Stimulated activated CD4-positive, alpha-beta T cell treated with anti-CD3 and anti-CD28 coated beads, Interleukin-1b, Interleukin-23, amount 100 ng/mL, for 1 hour (primary cell): ENCODE results near the gene NNMT.

Experiments
- DNase-seq, 2 donors: peaks; one replicate each; pipeline ENCODE4 v3.0.0-alpha.2; 2020; ENCODE audit warnings: low read depth in 2 of 2

Gene NNMT

DNA sequence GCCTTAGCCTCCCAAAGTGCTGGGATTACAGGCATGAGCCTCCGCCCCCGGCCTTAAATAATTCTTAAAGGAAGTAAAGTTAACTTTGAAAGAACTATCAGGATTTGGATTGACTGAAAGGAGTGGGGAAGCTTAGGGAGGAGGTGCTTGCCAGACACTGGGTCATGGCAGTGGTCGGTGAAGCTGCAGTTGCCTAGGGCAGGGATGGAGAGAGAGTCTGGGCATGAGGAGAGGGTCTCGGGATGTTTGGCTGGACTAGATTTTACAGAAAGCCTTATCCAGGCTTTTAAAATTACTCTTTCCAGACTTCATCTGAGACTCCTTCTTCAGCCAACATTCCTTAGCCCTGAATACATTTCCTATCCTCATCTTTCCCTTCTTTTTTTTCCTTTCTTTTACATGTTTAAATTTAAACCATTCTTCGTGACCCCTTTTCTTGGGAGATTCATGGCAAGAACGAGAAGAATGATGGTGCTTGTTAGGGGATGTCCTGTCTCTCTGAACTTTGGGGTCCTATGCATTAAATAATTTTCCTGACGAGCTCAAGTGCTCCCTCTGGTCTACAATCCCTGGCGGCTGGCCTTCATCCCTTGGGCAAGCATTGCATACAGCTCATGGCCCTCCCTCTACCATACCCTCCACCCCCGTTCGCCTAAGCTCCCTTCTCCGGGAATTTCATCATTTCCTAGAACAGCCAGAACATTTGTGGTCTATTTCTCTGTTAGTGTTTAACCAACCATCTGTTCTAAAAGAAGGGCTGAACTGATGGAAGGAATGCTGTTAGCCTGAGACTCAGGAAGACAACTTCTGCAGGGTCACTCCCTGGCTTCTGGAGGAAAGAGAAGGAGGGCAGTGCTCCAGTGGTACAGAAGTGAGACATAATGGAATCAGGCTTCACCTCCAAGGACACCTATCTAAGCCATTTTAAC is at the start of gene NNMT:
Gene NNMT, plus strand, starts transcription at position 724 of the 929 bp plus-strand sequence. Its CDS starts 158 bp downstream, at position 882.
- DNase-seq, result no peak

DNA sequence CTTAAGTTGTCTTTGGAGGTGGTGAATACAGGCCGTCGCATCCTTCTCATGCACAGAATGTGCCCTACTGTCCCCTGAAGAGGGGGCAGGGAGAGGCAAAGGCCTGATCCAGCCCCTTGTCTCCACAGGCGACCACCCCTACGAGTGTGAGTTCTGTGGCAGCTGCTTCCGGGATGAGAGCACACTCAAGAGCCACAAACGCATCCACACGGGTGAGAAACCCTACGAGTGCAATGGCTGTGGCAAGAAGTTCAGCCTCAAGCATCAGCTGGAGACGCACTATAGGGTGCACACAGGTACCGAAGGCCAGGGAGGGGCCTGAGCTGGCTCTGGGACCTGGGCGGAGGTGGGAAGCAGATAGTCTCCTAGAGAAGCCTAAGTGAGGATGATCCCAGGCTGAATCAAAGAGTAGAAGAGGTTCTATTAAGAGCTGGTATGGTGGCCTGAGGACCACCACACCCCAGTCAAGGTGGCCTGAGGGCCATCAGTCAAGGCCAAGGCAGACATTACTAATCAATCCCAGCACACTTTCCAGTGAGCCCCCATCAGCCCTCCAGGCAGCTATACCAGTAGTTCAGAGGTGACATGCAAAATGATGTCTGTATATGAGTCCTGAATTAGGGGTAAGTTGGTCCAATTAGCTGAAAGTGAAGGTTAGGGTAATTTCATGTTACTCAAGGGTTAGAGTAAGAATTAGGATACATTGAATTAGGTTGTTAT is 49.0 kb upstream of the NNMT start:
- DNase-seq, result no peak

DNA sequence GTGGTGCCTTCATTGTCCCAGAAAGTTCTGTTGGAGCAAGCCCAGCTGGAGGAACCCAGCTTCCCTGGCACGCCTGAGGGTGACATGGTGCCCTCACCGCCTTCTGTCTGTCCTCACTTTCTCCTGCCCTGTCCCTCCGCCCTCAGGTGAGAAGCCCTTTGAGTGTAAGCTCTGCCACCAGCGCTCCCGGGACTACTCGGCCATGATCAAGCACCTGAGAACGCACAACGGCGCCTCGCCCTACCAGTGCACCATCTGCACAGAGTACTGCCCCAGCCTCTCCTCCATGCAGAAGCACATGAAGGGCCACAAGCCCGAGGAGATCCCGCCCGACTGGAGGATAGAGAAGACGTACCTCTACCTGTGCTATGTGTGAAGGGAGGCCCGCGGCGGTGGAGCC is 46.0 kb upstream of the NNMT start:
- DNase-seq, result no peak

DNA sequence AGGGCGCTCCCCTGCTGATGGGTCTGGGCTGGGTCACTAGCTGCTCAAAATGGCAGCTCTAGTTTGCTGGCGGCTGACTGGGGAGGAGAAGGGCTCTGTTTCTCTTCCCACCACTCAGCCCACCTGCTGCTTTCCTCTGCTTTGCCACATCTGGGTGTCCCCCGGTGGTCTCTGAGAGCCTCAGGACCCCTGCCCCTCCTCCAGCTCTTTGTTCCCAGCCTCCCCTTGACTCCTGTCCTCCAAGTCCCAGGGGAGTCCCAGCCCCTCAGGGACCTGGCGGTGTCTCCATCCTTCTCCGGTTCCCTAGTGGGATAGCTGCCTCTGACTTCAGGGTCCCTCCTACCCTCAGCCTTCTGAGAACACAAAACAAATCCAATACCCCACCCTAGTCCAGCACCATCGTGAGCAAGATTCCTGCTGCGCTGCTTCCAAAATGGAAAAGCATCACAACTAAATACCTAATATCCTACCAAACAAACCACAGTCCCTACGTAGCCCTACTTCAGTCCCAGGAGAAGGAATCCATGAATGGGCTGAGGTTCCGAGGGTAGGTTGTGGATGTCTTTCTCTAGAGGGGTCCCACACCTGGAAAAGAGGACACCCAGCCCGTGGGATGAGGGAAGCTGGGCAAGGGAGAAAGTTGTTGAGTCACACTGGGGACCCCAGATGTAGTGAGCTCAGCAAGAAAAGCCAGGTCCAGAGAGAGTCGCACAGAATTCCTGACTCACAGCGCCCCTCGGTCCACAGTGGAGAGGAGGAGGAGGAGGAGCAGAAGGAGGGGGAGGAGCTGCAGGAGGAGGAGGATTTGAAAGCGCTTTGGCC is 45.0 kb upstream of the NNMT start:
- no peak for DNase-seq

DNA sequence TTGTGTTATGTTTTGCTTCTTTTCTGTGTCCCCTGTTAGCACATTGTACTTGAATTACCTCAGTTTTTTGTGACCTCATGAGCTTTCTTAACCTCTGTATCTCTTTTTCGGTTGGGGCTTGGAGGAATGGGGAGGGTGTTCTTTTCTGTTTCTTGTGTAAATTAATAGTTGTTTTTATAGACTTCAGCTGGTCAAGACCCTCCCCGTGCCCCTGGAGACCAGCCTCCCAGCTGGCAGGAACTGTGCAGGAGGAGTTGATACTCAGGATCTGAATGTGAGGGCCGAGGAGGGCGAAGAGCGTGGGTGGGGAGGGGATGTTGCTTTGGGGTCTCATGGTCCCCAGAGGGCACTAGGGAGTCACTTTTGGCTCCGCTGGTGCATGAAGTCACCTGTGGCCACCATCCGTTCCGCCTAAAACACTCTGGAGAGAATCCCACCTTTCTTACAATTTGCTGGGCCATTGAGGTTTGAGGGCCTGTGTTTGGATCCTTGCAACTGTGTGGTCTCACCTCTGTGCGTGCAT is 44.3 kb upstream of the NNMT start:
- no peak for DNase-seq

DNA sequence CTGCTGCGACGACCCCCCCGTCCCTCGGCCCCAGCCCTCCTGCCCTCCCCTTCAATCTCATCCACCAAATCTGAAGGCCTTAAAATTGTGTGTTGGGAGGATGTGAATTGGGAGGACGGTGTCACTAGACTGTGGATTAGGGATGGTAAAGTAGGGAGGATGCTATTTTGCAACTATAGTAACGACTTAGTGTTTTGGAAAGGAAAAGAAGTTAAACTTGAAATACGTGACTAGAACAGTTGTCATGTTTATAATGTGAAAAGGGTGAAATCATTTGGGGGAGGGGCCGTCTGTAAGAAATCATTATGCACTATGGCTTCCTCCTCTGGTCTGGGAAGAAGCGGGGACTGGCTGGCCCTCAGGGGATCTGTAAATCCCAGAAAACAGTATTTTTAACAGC is 43.4 kb upstream of the NNMT start:
- DNase-seq, result no peak

DNA sequence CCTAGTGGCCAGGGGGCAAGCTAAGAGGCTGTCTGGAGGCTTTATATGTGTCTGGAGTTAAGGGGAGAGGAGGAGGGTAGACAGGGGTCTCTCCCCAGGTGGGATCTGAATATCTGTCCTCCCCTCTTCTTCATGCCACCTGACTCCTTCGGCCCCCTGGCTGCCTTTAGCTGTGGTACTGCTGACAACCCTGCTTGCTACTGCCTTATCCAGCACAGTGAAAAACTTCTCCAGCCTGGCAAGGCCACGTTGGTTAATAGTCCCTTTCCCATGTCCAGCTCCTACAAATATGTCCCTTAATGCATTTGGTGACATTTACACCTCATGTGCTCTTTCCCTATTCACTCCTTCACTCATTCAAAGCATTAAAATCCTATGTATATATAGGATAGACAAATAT is 42.4 kb upstream of the NNMT start:
- DNase-seq, result no peak

DNA sequence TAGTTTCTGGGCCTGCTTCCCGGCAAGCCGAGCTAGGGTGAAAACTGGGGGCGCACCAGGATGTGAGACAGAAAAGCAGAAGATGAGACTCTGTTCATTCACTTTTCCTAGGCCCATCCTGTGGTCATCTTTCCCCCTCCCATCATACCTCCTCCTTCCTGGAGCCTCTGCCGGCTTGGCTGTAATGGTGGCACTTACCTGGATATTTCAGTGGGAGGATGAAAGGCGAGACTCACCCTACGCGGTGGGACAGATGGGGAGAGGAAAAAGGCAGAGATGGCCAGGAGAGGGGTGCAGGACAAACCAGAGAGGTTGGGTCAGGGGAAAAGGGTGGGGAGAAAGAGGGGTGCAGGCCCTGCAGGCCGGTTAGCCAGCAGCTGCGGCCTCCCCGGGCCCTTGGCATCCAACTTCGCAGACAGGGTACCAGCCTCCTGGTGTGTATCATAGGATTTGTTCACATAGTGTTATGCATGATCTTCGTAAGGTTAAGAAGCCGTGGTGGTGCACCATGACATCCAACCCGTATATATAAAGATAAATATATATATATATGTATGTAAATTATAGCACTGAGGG is 41.5 kb upstream of the NNMT start:
- no peak for DNase-seq

DNA sequence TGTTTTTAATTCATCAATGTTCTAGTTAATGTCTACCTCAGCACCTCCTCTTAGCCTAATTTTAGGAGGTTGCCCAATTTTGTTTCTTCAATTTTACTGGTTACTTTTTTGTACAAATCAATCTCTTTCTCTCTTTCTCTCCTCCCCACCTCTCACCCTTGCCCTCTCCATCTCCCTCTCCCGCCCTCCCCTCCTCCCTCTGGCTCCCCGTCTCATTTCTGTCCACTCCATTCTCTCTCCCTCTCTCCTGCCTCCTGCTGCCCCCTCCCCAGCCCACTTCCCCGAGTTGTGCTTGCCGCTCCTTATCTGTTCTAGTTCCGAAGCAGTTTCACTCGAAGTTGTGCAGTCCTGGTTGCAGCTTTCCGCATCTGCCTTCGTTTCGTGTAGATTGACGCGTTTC is 40.9 kb upstream of the NNMT start:
- DNase-seq, result no peak

DNA sequence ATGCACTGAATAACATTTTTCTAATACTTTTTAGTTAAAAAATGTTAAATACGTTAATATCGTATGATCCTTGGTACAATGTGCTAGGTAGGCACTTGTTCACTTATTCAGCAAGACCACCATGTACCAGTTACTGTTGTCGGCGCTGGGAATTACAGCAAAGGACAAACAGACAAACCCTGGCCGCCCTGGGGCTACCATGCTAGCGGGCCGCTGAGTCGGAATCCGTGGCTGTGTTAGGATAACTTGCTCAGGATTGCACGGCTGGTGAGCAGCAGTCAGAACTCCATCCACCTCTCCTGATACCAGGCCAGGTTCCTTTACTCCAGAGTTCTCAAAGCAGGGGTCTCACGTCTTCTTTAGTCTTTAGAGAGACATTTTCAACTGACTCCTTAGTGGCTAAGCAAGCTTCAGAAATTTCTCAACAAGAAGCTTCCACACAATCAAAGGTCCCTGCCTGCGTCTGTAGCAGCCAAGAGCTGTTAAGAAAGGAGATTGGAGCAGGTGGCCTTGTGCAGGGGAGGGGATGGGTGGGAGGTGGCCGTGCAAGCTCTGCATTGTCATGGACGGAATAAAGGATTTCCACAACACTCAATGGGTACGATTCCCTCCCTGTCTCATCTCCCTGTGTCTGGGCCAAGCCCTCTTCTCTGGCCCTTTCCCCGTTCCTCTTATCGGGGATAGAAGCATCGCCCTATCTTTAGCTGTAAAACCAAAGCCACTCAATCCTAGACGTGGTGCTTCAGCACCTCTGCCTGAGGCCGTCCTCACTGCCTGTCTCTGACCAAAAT is 39.8 kb upstream of the NNMT start:
- no peak for DNase-seq

DNA sequence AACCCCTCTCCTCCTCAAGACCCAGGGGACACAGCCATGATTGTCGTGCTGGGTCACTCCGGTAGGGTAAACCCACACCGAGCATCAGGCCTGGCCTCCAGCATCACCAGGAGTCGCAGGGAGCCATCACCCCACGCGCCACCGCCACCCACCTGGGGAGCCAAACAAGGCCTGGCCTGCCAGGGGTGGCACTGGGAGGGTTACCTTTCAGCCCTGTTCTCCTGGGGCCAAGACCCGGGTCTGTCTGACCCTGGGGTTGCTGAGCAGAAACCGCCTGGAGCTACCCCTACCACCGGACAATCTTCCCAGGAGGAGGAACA is 39.3 kb upstream of the NNMT start:
- no peak for DNase-seq

DNA sequence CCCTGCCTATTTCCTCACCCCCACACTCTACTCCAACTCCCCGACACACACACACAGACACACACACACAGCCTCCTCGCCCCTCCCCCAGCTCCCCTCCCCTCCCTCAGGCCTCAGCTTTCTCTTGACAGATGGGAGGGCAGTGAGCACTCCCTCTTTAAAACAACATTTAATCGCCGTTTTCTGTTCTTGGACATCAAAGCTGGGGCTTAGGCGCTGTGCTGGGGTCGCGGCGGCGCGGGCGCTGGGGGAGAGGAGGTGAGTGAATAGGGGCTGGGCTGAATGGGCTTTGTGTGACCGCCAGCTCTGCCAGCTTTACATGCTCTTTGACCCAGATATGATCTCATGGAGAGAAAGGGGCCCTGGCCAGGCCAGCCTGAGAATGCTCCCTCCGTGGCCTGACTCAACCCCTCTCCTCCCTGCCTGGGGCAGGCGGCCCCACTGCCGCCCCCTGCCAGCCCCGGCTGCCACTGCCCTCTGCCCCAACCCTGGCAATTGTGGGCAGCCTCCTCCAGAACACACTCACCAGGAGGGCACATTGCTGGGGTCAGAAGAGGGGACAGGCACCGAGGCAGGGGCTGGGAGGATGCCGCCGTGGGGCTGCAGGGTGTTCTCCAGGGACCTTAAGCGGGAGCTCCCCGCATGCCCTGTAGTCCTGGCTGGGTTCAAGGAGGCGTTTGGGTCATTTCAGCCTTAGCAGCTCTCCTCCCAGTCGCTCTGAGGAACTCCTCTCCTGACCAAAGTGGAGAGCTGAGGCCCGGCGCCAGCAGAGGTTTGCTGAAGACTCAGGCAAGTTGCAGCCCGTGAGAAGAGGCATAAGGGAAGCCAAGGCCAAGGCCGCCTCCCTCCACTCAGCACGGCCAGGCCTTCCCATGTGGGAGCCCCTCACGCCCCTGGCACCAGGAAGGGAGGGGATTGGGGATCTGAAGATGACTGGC is 38.3 kb upstream of the NNMT start:
- no peak for DNase-seq

DNA sequence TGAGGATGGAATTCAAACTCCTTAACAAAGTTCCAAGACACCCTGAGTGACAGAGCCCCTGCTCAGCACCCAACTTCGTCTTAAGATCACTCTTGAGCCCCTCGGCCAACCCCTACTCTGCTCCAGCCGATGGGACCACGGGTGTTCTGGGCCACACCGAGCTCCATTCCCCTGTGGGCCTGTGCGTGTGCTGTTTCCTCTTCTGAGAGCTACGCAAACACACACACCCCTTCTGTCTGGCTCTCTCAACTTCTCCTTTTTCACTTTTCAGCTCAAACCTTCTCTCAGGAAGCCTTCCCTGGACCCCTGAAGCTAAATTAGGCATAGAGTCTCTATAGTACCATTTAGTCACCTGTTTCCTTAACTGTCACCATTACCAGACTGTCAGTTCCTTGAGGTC is 37.5 kb upstream of the NNMT start:
- DNase-seq, result no peak

DNA sequence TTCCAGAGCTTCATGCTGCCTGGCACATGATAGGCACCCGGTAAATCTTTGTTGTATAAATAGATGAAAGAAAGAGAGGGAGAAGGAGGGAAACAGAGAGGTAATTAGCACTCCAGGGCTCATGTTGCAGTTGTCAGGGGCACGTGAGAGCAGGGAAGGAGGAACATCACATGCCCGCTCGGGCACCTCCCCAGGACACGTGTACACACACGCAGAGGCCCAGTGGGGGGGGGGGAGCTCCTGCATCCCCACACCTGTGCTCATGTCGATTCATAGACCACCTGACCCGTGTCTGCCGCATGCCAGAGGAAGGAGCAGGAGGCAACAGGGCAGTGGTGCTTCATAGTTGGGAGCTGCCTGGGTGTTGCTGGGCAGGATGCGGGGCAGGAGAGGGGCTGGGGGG is 37.1 kb upstream of the NNMT start:
- DNase-seq, result no peak

DNA sequence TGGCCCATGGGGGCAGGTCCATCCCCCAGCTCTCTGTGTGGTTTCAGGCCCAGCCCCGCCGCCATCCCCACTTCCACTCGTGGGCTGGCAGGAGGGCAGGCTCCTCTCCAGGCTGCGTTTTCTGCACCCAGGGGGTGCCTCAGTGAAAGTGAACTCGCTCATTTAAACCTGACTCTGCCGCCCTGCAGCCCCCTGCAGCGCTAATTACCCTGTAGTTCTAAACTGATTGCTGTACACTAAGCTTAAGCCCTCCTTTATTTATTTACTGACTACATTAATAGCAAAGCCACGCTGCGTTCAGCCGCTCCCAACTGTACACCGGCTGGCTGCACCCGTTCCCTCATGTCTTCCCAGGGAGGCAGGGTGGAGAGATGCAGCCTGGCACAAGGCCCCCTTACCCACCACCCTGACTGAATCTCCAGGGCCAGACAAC is 36.6 kb upstream of the NNMT start:
- DNase-seq, result no peak

DNA sequence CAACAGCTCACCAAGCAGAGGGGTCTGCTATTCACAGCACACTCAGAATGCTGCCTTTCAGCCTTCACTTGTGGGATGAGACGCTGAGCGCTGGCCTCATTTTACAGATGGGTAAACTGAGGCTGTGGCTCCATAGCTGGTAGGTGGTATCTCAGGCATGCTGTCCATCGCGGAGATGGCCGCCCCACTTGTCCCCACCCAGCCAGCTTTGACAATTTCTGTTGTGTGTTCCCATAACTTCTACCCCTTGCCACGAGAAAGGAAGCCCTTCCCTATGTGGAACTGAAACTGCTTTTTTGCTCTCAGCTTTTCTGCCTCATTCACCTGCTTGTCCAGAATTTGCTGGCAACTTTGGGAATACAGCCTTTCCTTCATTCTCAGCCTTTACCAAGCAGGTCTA is 36.1 kb upstream of the NNMT start:
- DNase-seq, result no peak

DNA sequence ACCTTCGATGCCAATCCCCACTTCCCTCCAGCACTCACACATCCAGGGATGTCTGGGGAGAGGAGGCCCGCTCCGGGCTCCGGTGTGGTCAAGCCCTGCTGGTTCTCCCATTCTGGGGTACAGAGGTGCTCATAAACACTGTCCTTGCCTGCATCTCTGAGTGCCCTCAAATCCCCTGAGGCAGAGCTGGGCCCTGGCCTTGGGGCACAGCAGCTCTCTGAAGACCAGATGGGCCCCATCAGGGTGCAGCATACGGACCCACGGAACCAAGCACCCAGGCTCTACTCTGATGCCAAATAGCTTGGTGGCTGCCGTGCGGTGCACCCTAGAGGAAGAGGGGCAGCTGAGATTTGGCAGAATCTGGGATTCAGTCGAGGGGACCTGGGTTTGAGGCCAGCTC is 35.7 kb upstream of the NNMT start:
- DNase-seq, result no peak

DNA sequence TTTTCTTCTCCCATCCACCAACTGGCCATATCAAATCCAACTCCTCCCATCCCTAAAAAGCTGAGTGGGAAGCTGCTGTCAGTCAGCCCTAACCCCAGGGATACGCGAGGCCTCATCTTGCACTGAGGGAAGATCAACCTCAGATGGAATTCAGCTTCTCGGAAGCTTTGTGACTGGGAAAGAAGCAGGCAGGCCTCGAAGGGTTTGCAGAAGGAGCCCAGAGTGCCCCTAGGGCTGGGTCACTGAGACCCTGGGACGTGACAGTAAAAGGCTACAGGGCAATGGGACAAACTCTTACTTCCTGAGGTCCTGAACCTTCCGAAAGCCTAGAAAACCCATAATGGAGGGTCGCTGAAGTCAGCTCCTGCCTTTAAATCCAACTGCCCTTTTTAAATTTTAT is 34.4 kb upstream of the NNMT start:
- DNase-seq, result no peak

DNA sequence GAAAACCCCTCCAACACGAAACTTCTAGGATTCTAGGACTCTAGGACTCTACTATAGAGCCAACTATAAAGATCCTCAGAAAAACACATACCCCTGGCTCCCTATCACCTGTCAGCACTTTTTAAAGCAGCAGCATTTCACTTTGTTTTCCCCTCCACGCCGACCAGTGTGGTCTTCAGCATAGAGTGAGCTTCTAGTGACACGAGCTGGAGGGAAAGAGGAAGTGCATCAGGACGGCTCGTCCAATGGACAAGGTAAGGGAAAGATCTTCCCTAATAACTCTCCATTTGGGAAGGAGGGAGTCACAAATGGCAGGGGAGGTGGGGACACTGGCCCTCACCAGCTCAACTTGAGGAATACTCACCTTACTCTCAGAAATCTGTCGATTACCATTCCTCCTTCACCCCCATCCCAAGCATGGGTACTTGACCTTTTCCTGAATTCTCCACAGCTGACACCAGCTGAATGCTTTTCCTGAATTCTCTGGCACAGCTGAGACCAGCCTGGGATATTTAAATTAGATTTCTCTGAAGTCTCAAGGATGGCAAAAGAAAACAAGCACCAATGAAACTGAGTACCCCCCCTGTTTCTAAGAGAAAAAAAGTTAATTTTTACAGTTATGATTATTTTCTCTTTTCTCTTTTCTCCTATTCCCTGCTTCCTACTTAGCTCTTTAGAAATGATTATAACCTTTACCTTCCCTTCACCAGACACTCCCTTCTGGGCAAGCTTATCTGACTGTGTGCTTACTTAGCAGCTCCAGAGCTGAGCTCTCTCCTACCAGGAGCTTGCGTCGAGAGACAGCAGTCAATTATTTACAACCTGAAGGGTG is 33.3 kb upstream of the NNMT start:
- DNase-seq, result no peak
